ENCODE data around the gene NKAPL.

DNA sequence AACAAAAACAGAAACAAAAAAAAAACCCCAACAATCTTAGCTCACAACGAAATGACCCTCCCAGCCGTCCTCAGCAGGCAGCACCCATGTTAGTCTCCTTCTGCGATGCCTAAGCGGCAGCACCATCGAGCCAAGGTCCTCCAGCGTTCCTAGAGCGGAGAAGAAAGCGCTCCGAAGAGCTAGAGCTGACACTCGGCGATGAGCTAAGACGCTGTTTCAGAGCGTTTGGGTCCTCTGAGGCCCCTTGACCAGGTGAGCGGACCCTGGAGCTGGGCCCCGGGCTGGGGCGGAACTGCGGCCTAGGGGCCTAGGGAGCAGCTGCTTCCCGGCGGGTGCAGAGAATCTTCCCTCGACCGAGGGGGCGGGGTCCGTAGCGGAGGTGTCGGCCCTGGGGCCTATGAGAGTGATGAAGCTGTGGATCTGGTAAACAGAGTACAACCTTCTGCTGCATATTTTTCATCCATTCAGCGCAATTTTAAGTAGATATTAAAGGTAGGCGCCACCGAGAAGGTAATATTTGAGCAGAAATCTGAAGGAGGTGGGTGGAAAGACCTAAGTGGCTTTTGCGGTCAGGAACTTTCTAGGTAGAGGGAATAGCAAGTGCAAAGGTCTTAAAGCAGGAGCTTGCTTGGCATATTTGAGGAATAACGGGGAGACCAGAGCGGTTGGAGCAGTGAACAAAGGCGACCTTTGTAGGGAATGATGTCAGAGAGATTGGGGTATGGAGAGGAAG, 8.0 kb downstream of the NKAPL start, which contains the start of gene ZSCAN26:
- TF ChIP-seq POLR2AphosphoS5 (IDR thresholded peaks at IDR 0.05; ENCODE audit: borderline replicate concordance, low read depth, low read length) (peak; percentile 87), EZH2 (IDR thresholded peaks at IDR 0.05) (no peak), FOXP2 (optimal IDR thresholded peaks at IDR 0.05; ENCODE audit: control extremely low read depth, extremely low read length, insufficient read depth) (no peak)

All from SK-N-MC (cell line).